ENCODE measurements around the gene PUM1. TPM values are rescaled to one million over a fixed set of nuclear protein-coding genes. Genes with fewer than 3 reads are reported as not detected.

The PUM1 gene
- polyA plus RNA-seq, 3 donors from 2014 or later: 63.3 to 105 (median 103) TPM

- Mint-ChIP-seq H3K4me1 (peaks cover 71 to 95% of the 10 kb centered on the region in 2 donors), H3K36me3 (peaks cover 0 to 31% (median 14%) of the 10 kb centered on the region in 3 donors), H3K9me3 (no peaks in the 10 kb centered on the region), H3K27me3 (ENCODE audit: low read depth in 3 of 3) (peaks cover 0 to 2% (median 0%) of the 10 kb centered on the region in 3 donors), H3K27ac (peak overlapping the region in 4 of 6 donors; percentile 6 to 57 (median 26)), H3K4me3 (no peak overlapping the region)
- no peak for DNase-seq
Observed at GRCh38 chr1:31007462-31007991, 58.0 kb downstream of the PUM1 start.

DNA sequence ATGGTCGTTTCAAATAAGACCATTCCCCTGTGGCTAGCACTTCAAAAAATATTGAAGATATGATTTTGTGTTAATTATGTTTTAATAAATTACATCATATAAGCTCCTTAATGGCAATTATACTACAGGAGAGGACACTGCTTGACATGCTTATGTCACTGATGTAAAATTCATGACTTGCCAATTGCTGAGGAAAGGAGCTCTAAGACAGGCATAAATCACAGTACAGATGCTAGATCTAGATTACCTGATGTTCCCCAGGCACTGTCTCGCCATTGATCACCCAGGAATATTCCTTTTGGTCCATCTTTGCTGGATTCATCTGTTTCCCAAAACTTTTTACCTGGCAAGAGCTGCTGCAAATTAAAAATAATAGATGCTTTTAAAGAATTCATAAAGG is 58.8 kb downstream of the PUM1 start:
- Mint-ChIP-seq H3K9me3 (no peaks in the 10 kb centered on the region), H3K36me3 (peaks cover 0 to 31% (median 14%) of the 10 kb centered on the region in 3 donors), H3K4me1 (peaks cover 68 to 93% of the 10 kb centered on the region in 2 donors), H3K27ac (peak overlapping the region in 2 of 6 donors; percentile 36 to 60), H3K27me3 (ENCODE audit: low read depth in 3 of 3) (peaks cover 0 to 2% (median 0%) of the 10 kb centered on the region in 3 donors), H3K4me3 (no peak overlapping the region)
- no peak for DNase-seq

DNA sequence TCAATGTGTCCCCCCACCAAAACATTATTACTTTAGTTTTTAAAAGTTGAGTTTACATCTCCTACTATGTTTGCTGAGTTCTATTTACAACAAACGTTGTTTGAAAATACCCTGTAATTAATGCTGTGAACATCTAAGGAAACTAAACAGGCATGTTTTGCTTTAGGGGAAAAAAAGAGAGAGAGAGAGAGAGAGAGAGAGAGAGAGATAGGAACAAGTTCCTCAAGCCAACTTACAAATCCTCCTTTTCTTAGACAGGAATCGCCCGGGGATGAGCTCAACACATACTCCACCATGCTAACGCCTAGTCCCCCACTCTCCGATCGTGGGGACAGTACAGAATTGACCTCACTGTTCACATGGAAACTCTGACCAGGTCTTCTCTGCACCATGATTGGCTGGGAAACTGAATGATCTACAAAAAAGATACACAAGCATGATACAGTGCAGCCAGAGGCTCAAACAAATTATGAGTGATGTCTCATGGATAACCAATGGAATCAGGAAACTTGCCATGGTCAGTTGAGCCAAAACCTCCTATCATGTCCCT is 59.8 kb downstream of the PUM1 start:
- Mint-ChIP-seq H3K4me3 (no peak overlapping the region), H3K27ac (no peak overlapping the region), H3K9me3 (no peaks in the 10 kb centered on the region), H3K4me1 (peaks cover 62 to 89% of the 10 kb centered on the region in 2 donors), H3K27me3 (ENCODE audit: low read depth in 3 of 3) (peaks cover 0 to 2% (median 0%) of the 10 kb centered on the region in 3 donors), H3K36me3 (peaks cover 0 to 31% (median 14%) of the 10 kb centered on the region in 3 donors)
- DNase-seq: no peak

- Mint-ChIP-seq H3K4me1 (peaks cover 58 to 87% of the 10 kb centered on the region in 2 donors), H3K27me3 (ENCODE audit: low read depth in 3 of 3) (peaks cover 0 to 2% (median 2%) of the 10 kb centered on the region in 3 donors), H3K4me3 (no peak overlapping the region), H3K9me3 (no peaks in the 10 kb centered on the region), H3K27ac (peak overlapping the region in 1 of 6 donors; percentile 66), H3K36me3 (peaks cover 0 to 31% (median 14%) of the 10 kb centered on the region in 3 donors)
- DNase-seq: no peak
Observed at GRCh38 chr1:31005198-31005597, 60.3 kb downstream of the PUM1 start.

DNA sequence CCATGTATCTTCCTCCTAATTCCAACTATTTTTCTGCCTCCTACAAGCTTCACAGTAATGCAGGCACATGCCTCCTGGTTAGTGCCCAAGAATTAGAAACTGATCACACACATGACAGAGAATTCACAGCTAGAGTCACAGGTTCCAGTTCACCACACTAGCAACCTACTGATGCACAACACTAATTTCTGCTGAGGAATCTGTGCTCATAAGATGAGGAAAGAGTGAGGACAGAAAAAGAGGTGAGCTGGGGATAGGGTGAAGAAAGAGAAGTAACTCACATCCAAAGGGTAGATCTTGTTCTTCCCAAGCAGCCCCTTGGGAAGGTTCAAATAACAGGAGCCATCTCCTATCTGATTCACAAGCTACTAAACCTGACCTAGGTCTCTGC is 61.3 kb downstream of the PUM1 start:
- peak overlapping the region in 4 of 6 donors; percentile 3 to 66 (median 22) for H3K27ac Mint-ChIP-seq

GRCh38 chr1:31003613-31004230 is 61.8 kb downstream of the PUM1 start:
- Mint-ChIP-seq H3K36me3 (peaks cover 0 to 31% (median 14%) of the 10 kb centered on the region in 3 donors), H3K4me1 (peaks cover 48 to 81% of the 10 kb centered on the region in 2 donors), H3K9me3 (no peaks in the 10 kb centered on the region), H3K27me3 (ENCODE audit: low read depth in 3 of 3) (peaks cover 0 to 3% (median 2%) of the 10 kb centered on the region in 3 donors), H3K4me3 (no peak overlapping the region), H3K27ac (peak overlapping the region in 3 of 6 donors; percentile 5 to 66 (median 40))
- DNase-seq: no peak

More for the DNA sequence above, 61.3 kb downstream of the PUM1 start:
- Mint-ChIP-seq H3K27me3 (ENCODE audit: low read depth in 3 of 3) (peaks cover 0 to 3% (median 2%) of the 10 kb centered on the region in 3 donors), H3K4me1 (peaks cover 52 to 83% of the 10 kb centered on the region in 2 donors), H3K9me3 (no peaks in the 10 kb centered on the region), H3K36me3 (peaks cover 0 to 31% (median 14%) of the 10 kb centered on the region in 3 donors), H3K4me3 (no peak overlapping the region)
- DNase-seq: no peak

DNA sequence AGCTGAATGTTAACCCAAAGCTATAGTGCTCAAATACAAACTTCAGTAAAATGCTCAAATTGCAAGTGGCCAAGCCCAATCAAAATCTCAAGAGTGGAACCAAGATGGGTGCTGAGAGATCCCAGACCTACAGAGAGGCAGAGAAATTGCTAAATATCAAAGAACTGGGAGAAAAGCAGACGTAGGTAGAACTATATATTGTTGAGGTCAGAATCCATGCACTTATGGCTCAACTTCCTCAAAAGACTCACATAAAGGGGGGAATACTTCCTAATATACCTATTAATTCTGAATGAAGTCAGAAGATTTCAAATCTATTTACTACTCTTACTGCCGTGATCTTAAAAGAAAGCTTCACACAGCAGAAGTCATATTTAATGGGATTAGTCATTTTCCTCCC is 65.2 kb downstream of the PUM1 start:
- Mint-ChIP-seq H3K4me1 (peaks cover 41 to 79% of the 10 kb centered on the region in 2 donors), H3K9me3 (no peaks in the 10 kb centered on the region), H3K27me3 (ENCODE audit: low read depth in 3 of 3) (peaks cover 0 to 3% (median 0%) of the 10 kb centered on the region in 3 donors), H3K36me3 (peaks cover 0 to 28% (median 8%) of the 10 kb centered on the region in 3 donors), H3K27ac (peak overlapping the region in 3 of 6 donors; percentile 31 to 68 (median 43)), H3K4me3 (no peak overlapping the region)
- DNase-seq: no peak

DNA sequence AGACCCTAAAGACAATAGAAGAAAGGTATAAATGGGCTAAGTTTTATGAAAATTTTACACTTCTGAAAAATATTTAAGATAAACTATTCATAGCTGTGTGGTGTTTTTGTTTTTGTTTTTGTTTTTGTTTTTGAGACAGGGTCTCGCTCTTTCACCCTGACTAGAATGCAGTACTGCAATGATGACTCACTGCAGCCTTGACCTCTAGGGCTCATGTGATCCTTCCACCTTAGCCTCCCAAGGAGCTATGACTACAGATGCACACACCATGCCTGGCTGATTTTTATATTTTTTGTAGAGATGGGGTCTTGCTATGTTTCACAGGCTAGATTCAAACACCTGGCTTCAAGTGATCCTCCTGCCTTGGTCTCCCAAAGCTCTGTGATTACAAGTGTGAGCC is 66.6 kb downstream of the PUM1 start:
- no peak for DNase-seq
- H3K4me1 Mint-ChIP-seq: peaks cover 41 to 81% of the 10 kb centered on the region in 2 donors
- H3K4me3 Mint-ChIP-seq: no peak overlapping the region
- H3K27me3 Mint-ChIP-seq (ENCODE audit: low read depth in 3 of 3): peaks cover 0 to 3% (median 0%) of the 10 kb centered on the region in 3 donors
- H3K27ac Mint-ChIP-seq: peak overlapping the region in 1 of 6 donors; percentile 48
- H3K9me3 Mint-ChIP-seq: no peaks in the 10 kb centered on the region
- H3K36me3 Mint-ChIP-seq: peaks cover 0 to 24% (median 14%) of the 10 kb centered on the region in 3 donors

- H3K36me3 Mint-ChIP-seq: peaks cover 0 to 16% (median 12%) of the 10 kb centered on the region in 3 donors
- no peaks in the 10 kb centered on the region for H3K9me3 Mint-ChIP-seq
- H3K4me3 Mint-ChIP-seq: no peak overlapping the region
- H3K27ac Mint-ChIP-seq: peak overlapping the region in 2 of 6 donors; percentile 1 to 57
- DNase-seq: no peak
- H3K4me1 Mint-ChIP-seq: peaks cover 41 to 82% of the 10 kb centered on the region in 2 donors
- H3K27me3 Mint-ChIP-seq (ENCODE audit: low read depth in 3 of 3): peaks cover 0 to 3% (median 0%) of the 10 kb centered on the region in 3 donors
Observed at GRCh38 chr1:30998171-30998570, 67.3 kb downstream of the PUM1 start.

GRCh38 chr1:30997463-30998057 is 68.0 kb downstream of the PUM1 start:
- Mint-ChIP-seq H3K36me3 (peaks cover 0 to 16% (median 10%) of the 10 kb centered on the region in 3 donors), H3K27ac (no peak overlapping the region), H3K4me3 (no peak overlapping the region), H3K4me1 (peaks cover 40 to 83% of the 10 kb centered on the region in 2 donors), H3K27me3 (ENCODE audit: low read depth in 3 of 3) (peaks cover 0 to 3% (median 0%) of the 10 kb centered on the region in 3 donors), H3K9me3 (no peaks in the 10 kb centered on the region)
- DNase-seq: no peak

DNA sequence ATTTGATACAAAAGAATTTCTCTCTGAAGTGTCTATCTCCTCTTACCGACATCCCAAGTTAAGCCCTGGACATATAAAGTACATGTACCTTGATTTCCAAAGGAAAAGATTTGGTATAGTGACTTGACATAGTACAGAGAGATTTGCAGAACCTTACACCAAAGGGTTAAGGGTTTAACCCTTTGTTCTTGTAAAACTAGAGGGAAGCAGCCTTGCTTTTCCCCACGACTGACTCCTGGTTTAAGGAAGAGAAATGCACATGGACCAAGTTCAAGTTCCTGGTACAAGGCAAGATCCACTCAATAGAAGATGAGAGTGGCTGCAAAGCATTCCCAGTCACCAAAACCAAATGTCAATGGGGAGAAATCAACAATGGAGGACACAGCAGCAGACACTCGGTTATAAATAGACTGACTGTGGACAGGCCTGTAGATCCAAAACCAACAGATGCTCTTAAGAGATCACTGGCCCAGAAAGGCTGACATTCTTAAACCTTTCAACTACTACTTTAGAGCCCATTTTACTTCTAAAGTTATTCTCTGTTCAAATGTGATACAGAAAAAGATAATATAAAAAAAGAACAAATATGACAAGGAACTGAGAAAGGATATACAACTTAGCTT is 69.4 kb downstream of the PUM1 start:
- Mint-ChIP-seq H3K36me3 (peaks cover 0 to 18% (median 10%) of the 10 kb centered on the region in 3 donors), H3K27ac (peak overlapping the region in 1 of 6 donors; percentile 46), H3K9me3 (no peaks in the 10 kb centered on the region), H3K27me3 (ENCODE audit: low read depth in 3 of 3) (peaks cover 0 to 3% (median 0%) of the 10 kb centered on the region in 3 donors), H3K4me1 (peaks cover 44 to 81% of the 10 kb centered on the region in 2 donors), H3K4me3 (no peak overlapping the region)
- DNase-seq: no peak

- Mint-ChIP-seq H3K4me1 (peaks cover 66 to 94% of the 10 kb centered on the region in 2 donors), H3K27ac (peak overlapping the region in 3 of 6 donors; percentile 0 to 60 (median 39)), H3K4me3 (no peak overlapping the region), H3K27me3 (ENCODE audit: low read depth in 3 of 3) (no peaks in the 10 kb centered on the region), H3K9me3 (no peaks in the 10 kb centered on the region), H3K36me3 (peaks cover 5 to 24% (median 11%) of the 10 kb centered on the region in 3 donors)
- DNase-seq: no peak
Observed at GRCh38 chr1:30991862-30992606, 73.5 kb downstream of the PUM1 start.

DNA sequence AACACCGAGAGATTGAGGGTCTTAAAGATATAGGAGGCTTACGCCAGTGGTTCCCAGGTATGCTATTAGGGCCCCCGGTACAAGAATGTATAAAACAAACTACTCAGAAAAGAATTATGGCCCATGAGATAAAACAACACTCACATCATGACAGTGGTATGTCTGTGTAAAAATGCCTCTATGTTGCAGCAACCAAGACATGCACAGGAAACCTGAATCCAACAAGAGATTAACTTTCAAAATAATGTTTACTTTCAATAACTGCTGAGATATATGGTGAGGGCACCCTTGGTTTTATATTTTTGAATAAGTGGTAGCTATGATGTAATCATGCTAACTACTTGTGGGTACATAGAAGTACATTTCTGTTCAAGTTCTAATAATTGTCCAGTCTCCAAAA is 74.9 kb downstream of the PUM1 start:
- peaks cover 64 to 91% of the 10 kb centered on the region in 2 donors for H3K4me1 Mint-ChIP-seq
- H3K27me3 Mint-ChIP-seq (ENCODE audit: low read depth in 3 of 3): no peaks in the 10 kb centered on the region
- no peak for DNase-seq
- no peaks in the 10 kb centered on the region for H3K9me3 Mint-ChIP-seq
- no peak overlapping the region for H3K27ac Mint-ChIP-seq
- peaks cover 5 to 23% (median 11%) of the 10 kb centered on the region in 3 donors for H3K36me3 Mint-ChIP-seq
- no peak overlapping the region for H3K4me3 Mint-ChIP-seq

Measured in immature natural killer cell (primary cell).